Measurements from ENCODE around the gene CTNNBIP1. TPM values are rescaled to one million over a fixed set of nuclear protein-coding genes. Genes with fewer than 3 reads are reported as not detected.

Gene CTNNBIP1
- total RNA-seq, 1 experiment from 2014 or later, result 31.3 TPM

GRCh38 chr1:9801909-9802308 is 108.2 kb downstream of the CTNNBIP1 start (continued):
- TF ChIP-seq SRF (IDR thresholded peaks at IDR 0.05; ENCODE audit: low read depth), result no peak

Other genes starting within 250 kb of the CTNNBIP1 start
- 113 TPM for gene CLSTN1, start 86.3 kb downstream of the CTNNBIP1 start, total RNA-seq (2021; ENCODE audit: unreplicated experiment)
- 26.6 TPM for gene LZIC, start 33.1 kb upstream of the CTNNBIP1 start, total RNA-seq (2021; ENCODE audit: unreplicated experiment)
- 8.6 TPM for gene NMNAT1, start 33.2 kb upstream of the CTNNBIP1 start, total RNA-seq (2021; ENCODE audit: unreplicated experiment)
- gene RBP7, start 87.0 kb upstream of the CTNNBIP1 start, total RNA-seq (2021; ENCODE audit: unreplicated experiment), result 45.6 TPM
- 44.7 TPM for gene UBE4B, start 122.7 kb upstream of the CTNNBIP1 start, total RNA-seq (2021; ENCODE audit: unreplicated experiment)

All from HCT116 (cell line).